GM12892 (cell line): Measurements from ENCODE around the gene CD207.

Source experiments
- DNase-seq: peaks from one replicate; pipeline ENCODE4 v3.0.0; 2011; ENCODE audit not compliant: insufficient read length
- FAIRE-seq: peaks from 2 replicates; lab custom pipeline; 2011; peaks lifted over from hg19 to GRCh38; lab: Jason Lieb, UNC
- POLR2A ChIP-seq: IDR thresholded peaks from 2 replicates; pipeline ENCODE4 v1.6.1; 2011; ENCODE audit warnings: low read depth, low read length, control low read depth
- POLR2AphosphoS5 ChIP-seq: IDR thresholded peaks from 2 replicates; pipeline ENCODE4 v1.6.1; 2011; ENCODE audit warnings: low read depth, low read length, control low read depth
- TAF1 ChIP-seq: IDR thresholded peaks from 2 replicates; pipeline ENCODE4 v1.6.1; 2011; ENCODE audit warnings: low read depth, mild to moderate bottlenecking, control low read depth, low read length, borderline replicate concordance

The CD207 gene

DNA sequence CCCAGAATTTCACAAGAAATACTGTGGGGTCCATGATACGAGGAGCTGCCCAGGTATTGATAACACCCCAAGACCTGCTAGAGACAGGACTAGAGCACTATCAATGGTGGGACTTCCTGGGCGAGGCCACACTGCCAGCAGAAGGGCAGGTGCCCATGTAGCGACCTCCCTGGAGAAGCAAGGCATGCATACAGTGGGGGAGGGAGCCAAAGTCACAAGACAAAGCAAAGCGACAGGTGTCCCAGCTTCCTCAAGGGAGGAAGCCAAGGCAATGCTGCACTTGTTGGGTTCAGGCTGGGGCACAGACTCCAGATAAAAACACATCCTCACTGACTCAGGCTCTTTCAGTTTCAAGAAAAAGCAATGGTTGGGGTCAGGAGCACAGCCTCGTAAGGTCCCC lies 7.5 kb downstream of the CD207 start:
- no peak for DNase-seq
- TF ChIP-seq TAF1 (no peak), POLR2AphosphoS5 (no peak), POLR2A (no peak)
- no peak for FAIRE-seq

DNA sequence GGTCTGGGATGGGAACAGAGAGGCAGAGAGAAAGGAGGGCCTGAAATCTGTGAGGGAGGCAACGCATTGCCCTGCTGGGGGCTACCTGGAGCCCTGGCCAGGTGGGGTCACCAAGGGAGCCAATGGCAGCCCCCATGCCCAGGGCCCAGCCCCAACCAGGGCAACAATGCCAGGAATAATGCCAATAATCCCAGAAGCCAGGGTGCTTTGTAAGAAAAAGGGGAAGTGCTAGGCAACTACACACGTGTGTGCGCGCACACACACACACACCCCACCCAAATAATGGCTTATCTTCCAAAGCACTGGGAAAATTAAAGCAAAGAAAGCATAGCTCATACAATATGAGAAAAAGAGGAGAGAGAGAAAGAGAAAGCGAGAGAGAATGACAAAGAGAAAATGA lies 8.2 kb downstream of the CD207 start:
- TF ChIP-seq POLR2A (no peak), TAF1 (no peak), POLR2AphosphoS5 (no peak)
- FAIRE-seq (no peak), DNase-seq (no peak)

- no peak for FAIRE-seq
- no peak for TF ChIP-seq POLR2A
- no peak for TF ChIP-seq POLR2AphosphoS5
- no peak for TF ChIP-seq TAF1
- no peak for DNase-seq
Measured at GRCh38 chr2:70826696-70827350, 8.8 kb downstream of the CD207 start.

- TF ChIP-seq TAF1 (no peak), POLR2A (no peak), POLR2AphosphoS5 (no peak)
- no peak for DNase-seq
- no peak for FAIRE-seq
Measured at GRCh38 chr2:70823249-70823648, 12.4 kb downstream of the CD207 start.

GRCh38 chr2:70822843-70823242 lies 12.8 kb downstream of the CD207 start:
- FAIRE-seq (no peak), DNase-seq (no peak)
- TF ChIP-seq POLR2AphosphoS5 (no peak), POLR2A (no peak), TAF1 (no peak)

- TF ChIP-seq TAF1 (no peak), POLR2AphosphoS5 (no peak)
- no peak for DNase-seq
- FAIRE-seq = no peak
Measured at GRCh38 chr2:70820499-70820898, 15.1 kb downstream of the CD207 start, which contains the start of gene CLEC4F. Gene CLEC4F (minus strand): TSS chr2:70820599. CDS start chr2:70820523, 76 bp downstream.

DNA sequence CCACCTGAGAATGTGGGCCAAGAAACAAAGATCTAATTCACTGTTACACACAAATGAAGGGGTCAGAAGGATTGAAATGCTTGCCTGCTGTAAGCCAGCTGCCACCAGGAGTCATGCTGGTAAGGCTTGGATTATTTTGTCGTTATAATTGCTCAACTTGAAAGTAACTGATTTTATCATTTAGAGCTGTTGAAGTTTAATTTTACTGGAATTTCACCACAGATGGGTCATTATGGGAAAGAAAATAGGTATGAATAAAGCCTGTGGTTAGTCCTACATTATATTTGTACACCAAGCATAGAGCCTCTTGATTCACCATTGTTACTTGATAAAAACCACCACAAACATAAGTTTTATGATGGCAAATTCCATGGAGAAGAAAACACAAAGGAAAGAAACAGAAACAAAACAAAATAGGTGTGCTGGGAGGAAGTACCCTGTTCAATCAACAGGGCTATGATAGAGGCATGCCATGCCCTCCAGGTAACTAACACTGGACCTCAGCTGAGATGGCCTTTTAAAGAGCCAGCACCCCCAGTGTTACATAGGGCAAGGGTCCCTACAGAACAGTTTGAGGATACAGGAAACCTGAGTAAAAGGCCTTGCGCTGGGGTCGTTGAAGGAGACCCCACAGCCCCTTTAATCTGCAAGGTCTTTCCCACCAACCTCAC lies 18.2 kb downstream of the CD207 start:
- FAIRE-seq = no peak
- no peak for DNase-seq
- TF ChIP-seq POLR2A (no peak), TAF1 (no peak), POLR2AphosphoS5 (no peak)

- no peak for DNase-seq
- TF ChIP-seq POLR2AphosphoS5 = no peak
- no peak for TF ChIP-seq POLR2A
- no peak for TF ChIP-seq TAF1
- no peak for FAIRE-seq
Measured at GRCh38 chr2:70816726-70817125, 18.9 kb downstream of the CD207 start.

GRCh38 chr2:70808983-70809958 lies 26.3 kb downstream of the CD207 start:
- DNase-seq (no peak), FAIRE-seq (no peak)
- no peak for TF ChIP-seq POLR2AphosphoS5
- no peak for TF ChIP-seq TAF1

DNA sequence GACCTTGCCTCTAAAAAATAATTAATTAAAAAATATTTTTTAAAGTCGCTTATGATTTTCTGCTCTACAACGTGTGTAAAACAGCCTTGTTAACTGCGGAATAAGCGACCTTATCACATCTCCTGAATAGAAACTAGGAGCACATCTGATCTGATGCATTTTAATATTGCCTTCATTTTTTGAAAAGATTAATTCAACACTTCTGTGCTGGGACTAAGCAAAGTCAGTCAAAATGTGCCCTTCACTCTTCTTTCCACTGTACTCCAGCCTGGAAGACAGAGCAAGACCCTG lies 27.8 kb downstream of the CD207 start:
- no peak for DNase-seq
- TF ChIP-seq POLR2AphosphoS5 (no peak), TAF1 (no peak), POLR2A (no peak)
- FAIRE-seq = no peak

GRCh38 chr2:70807102-70807827 lies 28.4 kb downstream of the CD207 start:
- TF ChIP-seq TAF1 (no peak), POLR2A (no peak), POLR2AphosphoS5 (no peak)
- DNase-seq (no peak), FAIRE-seq (no peak)
